Measurements from ENCODE around the gene TCEANC2. TPM values are rescaled to one million over a fixed set of nuclear protein-coding genes. Genes with fewer than 3 reads are reported as not detected.

Gene TCEANC2
- total RNA-seq, 1 donor from 2014 or later, result 4.2 TPM

DNA sequence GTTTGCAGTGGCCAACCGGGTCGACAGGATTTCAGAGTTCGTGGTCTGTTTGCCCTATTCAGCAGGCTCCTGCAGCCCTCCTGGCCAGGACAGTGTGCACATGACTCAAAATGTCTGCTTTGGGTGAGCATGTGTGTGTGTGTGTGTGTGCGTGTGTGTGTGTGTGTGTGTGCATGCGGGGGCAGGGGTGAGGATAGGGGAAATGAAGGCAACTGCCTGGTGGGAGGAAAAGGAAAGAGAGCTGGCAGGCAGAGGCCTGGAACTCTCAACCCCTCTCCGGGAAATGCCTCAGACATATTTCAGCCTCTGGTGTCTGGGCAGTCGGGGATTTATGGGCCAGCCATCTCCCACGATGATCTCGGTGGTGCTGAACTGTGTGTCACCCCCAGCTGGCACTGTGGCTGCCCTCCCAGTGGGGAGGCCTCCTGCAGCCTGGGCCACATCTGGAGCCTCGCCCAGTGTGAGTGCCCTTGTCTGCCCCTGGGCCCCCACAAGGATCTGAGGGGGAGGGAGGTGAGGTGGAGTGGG lies 84.2 kb downstream of the TCEANC2 start:
- peak; percentile 24 for ATAC-seq

DNA sequence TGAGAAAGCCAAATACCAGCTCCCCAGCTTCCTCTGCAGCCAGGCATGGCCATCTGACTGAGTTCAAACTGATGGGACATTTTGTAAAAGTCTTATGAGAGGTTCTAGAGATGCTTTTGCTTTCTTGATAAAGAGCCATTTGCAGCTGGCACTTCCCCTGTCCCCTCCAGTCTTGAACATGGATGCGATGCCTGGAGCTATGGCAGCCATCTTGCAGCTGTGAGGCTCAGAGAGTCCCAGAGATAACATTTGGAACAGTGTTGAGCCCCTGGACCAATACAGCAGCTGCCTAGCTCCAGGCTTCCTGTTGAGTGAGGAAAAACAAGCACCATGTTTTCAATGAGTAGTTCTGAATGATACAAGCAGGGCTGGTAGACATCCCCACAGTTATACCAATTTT lies 85.6 kb downstream of the TCEANC2 start:
- no peak for ATAC-seq

DNA sequence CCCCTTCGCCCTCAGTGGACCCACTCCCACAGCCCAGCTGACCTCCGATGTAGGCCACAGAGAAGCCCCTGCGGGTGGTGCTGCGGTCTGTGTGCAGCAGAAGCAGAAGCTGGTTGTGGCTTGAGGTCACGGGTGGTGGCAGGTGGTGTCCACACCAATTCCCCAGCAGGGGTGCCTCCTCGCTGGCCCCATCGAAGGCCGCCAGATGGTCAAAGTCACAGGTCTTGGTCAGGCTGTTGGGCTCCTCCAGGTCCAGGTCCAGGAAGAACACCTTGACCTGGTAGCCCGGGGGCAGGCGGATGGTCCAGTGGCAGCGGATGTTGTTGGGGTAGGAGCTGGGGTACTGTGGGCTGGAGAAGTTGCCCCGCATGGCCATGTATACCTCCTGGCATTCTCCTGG lies 86.3 kb downstream of the TCEANC2 start:
- no peak for ATAC-seq

DNA sequence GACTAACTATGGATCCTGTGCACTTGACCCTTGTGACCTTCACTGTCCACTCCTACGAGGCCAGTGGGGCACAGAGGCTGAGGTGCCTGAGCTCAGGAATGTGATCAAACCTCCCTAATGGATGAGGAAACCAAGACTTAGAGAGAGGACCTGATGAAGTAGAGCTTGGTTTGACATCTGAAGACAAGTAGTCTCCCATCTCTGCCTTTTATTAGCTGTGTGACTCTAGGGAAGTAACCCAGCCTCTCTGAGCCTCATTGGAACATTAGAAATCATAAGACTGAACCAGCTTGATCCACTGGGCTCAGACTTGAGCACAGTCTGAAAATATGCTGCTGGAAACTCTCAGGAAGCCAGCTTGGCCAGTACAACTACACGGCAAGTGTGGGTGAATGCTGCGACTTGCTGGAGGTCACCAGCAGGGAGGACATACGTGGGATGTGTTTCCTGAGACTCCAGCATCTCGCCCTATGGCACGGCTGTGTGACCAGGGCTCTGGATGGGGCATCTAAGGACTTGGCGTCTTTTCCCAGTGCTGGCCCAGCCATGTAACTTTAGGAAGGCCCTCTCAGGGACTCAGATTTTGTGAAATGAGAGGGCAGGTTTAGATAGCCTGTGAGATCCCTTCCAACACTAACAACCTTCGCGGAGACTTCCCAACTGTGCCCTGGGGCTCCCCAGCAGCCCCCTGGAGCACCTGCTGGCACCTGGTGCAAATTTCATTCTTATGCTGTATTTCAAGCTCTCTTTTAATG lies 88.9 kb downstream of the TCEANC2 start:
- ATAC-seq, result no peak

DNA sequence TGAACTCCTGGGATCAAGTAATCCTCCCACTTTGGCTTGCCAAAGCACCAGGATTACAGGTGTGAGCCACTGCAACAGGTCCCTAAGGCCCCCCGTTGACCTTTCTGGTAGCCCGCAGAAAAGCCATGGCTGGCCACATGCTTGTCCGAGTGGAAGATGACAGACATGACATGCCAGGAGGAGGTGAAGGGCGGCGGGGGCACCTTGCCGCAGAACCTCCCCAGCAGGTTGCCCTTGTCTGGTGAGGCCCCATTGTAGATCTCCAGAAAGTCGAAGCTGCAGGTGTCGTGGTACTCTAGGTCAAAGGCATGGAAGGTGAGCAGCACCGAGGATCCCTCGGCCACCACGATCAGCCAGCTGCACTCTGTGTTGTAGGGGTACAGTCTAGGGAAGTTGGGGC lies 91.0 kb downstream of the TCEANC2 start:
- no peak for ATAC-seq

DNA sequence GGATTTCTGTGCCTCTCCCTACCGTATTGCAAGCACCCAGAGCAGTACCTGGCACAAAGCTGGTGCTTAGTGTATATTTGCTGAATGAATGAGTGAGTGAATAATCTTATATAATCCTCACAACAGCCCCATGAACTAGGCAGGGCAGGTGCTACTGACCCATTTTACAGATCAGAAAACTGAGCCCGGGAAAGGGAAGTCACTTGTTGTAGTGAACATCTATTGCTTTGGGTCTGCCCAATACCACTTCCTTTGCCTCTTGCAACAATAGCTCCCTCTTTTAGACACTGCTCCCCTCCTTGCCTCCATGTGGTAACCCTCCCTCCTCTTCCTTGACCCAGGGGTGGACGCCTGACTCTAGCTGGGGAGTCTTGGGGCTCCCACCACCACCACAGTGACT lies 96.3 kb downstream of the TCEANC2 start:
- no peak for ATAC-seq

DNA sequence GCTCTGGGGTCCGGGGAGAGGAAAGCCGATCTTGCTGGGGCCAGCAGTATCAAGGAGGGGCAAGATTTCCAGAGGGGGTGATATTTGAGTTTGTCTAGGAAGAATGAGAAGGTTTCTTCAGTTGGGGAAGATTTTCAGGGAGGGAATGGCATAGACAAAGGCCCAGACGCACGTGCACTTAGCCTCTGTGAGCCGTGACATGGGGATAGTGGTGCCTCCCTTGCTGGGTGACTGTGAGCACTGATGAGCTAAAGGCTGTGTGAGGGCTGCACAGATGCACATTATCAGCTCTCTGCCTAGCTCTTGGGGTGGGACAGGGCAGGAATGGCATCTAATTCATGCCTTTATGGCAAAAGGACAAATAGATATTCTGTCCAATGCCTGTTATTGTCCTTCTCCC lies 97.6 kb downstream of the TCEANC2 start:
- ATAC-seq, result no peak

DNA sequence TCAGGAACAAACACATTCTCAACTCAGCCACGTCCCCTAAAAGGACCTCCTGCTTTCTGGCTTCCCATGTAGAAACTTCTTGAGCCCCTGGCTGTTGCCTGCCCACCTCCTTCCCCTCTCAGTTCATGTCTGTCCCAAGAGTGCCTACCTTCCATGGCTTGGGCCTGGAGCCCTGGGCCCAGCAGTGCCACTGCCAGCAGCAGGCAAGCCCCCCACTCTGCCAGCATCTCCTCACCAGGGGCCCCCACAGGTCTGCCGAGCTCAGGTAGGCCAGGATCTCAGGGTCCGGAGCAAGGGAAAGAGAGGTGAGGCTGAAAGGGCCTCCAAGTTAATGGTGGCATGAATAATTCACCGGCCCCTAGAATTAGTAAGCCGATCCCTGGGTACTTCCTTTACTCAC lies 99.3 kb downstream of the TCEANC2 start, which contains the start of gene CDCP2:
TSS of gene CDCP2 (minus strand) at position 305 of the 400 bp plus-strand sequence. CDS start at position 227, 78 bp downstream.
- ATAC-seq, result no peak

DNA sequence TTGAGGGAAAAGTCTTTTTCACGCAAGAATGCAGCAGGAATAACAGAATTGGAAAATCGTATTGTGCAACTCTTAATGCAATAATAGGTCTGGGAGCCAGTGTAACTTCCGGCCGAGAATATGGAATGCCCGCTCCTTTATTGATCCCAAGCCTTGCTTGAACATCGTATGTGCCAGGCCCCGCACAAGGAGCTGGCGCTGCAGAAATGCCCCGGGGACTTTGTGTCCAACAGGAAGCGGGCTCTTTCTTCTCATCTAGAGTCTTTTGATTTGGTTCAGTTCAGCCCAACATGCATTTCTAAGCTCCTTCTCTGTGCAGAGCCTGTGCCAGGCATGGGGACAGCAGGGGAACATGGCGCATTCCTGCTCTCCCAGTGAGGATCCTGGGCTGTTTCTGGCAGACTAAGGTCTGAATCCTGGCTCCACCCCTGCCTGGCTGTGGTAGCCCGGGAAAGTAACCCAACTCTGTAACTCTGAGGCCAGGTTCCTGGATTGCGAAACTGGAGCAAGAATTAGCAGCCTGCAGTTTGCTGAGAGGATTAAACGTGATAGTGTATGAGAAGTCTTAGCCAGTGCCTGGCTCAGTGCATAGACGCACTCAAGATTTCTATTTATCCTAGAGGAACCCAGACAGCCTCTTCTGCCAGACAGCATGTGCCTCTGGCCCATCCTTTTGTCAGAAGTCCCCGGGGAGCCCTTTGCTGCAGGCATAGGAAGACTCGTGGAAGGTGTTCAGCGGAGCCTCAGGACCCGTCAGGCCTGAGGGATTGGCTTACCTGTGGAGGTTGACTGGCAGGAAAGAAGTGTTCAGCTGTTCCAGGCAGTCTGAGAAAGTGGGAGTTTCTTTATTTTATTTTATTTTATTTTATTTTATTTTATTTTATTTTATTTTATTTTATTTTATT lies 100.4 kb downstream of the TCEANC2 start:
- ATAC-seq, result peak; percentile 87

Other genes starting within 250 kb of the TCEANC2 start
- gene NDC1, start 215.3 kb upstream of the TCEANC2 start, total RNA-seq, result 15.9 TPM
- gene YIPF1, start 163.8 kb upstream of the TCEANC2 start, total RNA-seq, result 20.1 TPM
- gene DIO1, start 159.4 kb upstream of the TCEANC2 start, total RNA-seq, result not detected
- gene IFT25, start 107.9 kb upstream of the TCEANC2 start, total RNA-seq, result 15.6 TPM
- 20.0 TPM for gene LRRC42, start 107.3 kb upstream of the TCEANC2 start, total RNA-seq
- 0.24 TPM for gene LDLRAD1, start 35.4 kb upstream of the TCEANC2 start, total RNA-seq
- 255 TPM for gene TMEM59, start 404 bp upstream of the TCEANC2 start, total RNA-seq
- gene CDCP2, start 99.4 kb downstream of the TCEANC2 start, total RNA-seq, result not detected
- 2.9 TPM for gene CYB5RL, start 146.4 kb downstream of the TCEANC2 start, total RNA-seq
- 86.1 TPM for gene MRPL37, start 146.6 kb downstream of the TCEANC2 start, total RNA-seq

Data from esophagus mucosa (tissue), 1 donor.